SK-N-SH (cell line): ENCODE results near the gene EPYC. TPM values are rescaled to one million over a fixed set of nuclear protein-coding genes. Genes with fewer than 3 reads are reported as not detected.
A peak's percentile ranks its signal among the peaks of the same experiment; 100 is the strongest.

Experiments used
- CTCF ChIA-PET: fragments of 300-600, 350-600 bp; formaldehyde crosslinking; extraction: SDS; loops from one replicate; lab custom pipeline; 2021; lab: Yijun Ruan, JAX
- POLR2A ChIA-PET: fragments of 350-600 bp; sonication (Branson Sonifier 250); formaldehyde crosslinking; extraction: SDS; loops from one replicate; lab custom pipeline; 2020; ENCODE audit warnings: antibody characterized with exemption, inconsistent platforms; lab: Yijun Ruan, JAX
- DNase-seq: peaks from one replicate; pipeline ENCODE4 v3.0.0; 2012
- H2AFZ ChIP-seq: fragments of 200-600 bp; sonication (generic); 2 replicates; pipeline ENCODE4 v1.8.1; 2016; ENCODE audit warnings: antibody characterized with exemption, mild to moderate bottlenecking, low read depth
- H3F3A ChIP-seq: fragments of 200-600 bp; sonication (generic); replicated peaks from 2 replicates; pipeline ENCODE3; 2016; ENCODE audit warnings: antibody characterized with exemption, mild to moderate bottlenecking; ENCODE audit not compliant: insufficient read depth
- H3K27ac ChIP-seq, 2 experiments: fragments of 200-500 bp in 1 of 2; fragments of 200-600 bp in 1 of 2; sonication (Bioruptor generic) in 1 of 2; sonication (generic), shearing (Covaris generic) in 1 of 2; 2 replicates each; pipeline versions ENCODE4 v1.5.1 to v1.6.1; 2014 to 2016; ENCODE audit warnings: low read depth in 2 of 2, inconsistent platforms in 1 of 2, low read length in 1 of 2, mild to moderate bottlenecking in 1 of 2, mixed read lengths in 1 of 2
- H3K27me3 ChIP-seq: fragments of 200-600 bp; sonication (generic), shearing (Covaris generic); 2 replicates; pipeline ENCODE4 v1.6.1; 2016; ENCODE audit warnings: mixed run types; ENCODE audit not compliant: insufficient read depth
- H3K36me3 ChIP-seq, 2 experiments: fragments of 200-500 bp in 1 of 2; fragments of 200-600 bp in 1 of 2; sonication (Bioruptor generic) in 1 of 2; sonication (generic) in 1 of 2; replicated peaks in 1 of 2; 2 replicates each; pipeline versions ENCODE3 to v1.5.1; 2014 to 2016; ENCODE audit warnings: low read length in 1 of 2, mild to moderate bottlenecking in 1 of 2; ENCODE audit not compliant: insufficient read depth in 2 of 2, control insufficient read depth in 1 of 2
- H3K4me1 ChIP-seq, 2 experiments: fragments of 200-500 bp in 1 of 2; fragments of 200-600 bp in 1 of 2; sonication (Bioruptor generic) in 1 of 2; sonication (generic), shearing (Covaris generic) in 1 of 2; 2 replicates each; pipeline versions ENCODE4 v1.5.1 to v1.6.1; 2014 to 2016; ENCODE audit warnings: low read depth in 1 of 2, low read length in 1 of 2, mixed run types in 1 of 2; ENCODE audit not compliant: insufficient read depth in 2 of 2, control insufficient read depth in 1 of 2
- H3K4me2 ChIP-seq: fragments of 200-600 bp; sonication (generic), shearing (Covaris generic); 2 replicates; pipeline ENCODE4 v1.6.1; 2017; ENCODE audit warnings: mixed run types
- H3K4me3 ChIP-seq, 2 experiments: fragments of 200-500 bp in 1 of 2; fragments of 200-600 bp in 1 of 2; sonication (Bioruptor generic) in 1 of 2; sonication (generic), shearing (Covaris generic) in 1 of 2; 2 replicates each; pipeline versions ENCODE4 v1.5.1 to v1.8.1; 2014 to 2016; ENCODE audit warnings: low read depth in 2 of 2, inconsistent platforms in 1 of 2, low read length in 1 of 2, mild to moderate bottlenecking in 1 of 2, mixed read lengths in 1 of 2, moderate library complexity in 1 of 2
- H3K79me2 ChIP-seq: fragments of 200-600 bp; sonication (generic); 2 replicates; pipeline ENCODE4 v1.8.1; 2017; ENCODE audit warnings: mild to moderate bottlenecking; ENCODE audit not compliant: insufficient read depth
- H3K9ac ChIP-seq: fragments of 200-600 bp; sonication (generic); 2 replicates; pipeline ENCODE4 v1.6.1; 2017; ENCODE audit warnings: mixed run types
- H3K9me2 ChIP-seq: fragments of 200-600 bp; sonication (generic); 2 replicates; pipeline ENCODE4 v1.6.1; 2017; ENCODE audit warnings: mixed run types
- H3K9me3 ChIP-seq: fragments of 200-600 bp; sonication (generic); 2 replicates; pipeline ENCODE4 v1.6.1; 2017; ENCODE audit warnings: mixed run types, mild to moderate bottlenecking, moderate library complexity
- H4K20me1 ChIP-seq: fragments of 200-600 bp; sonication (generic); 2 replicates; pipeline ENCODE4 v1.6.1; 2017; ENCODE audit warnings: mild to moderate bottlenecking, mixed run types; ENCODE audit not compliant: insufficient read depth
- ELF1 ChIP-seq: IDR thresholded peaks from 2 replicates; pipeline ENCODE4 v1.4.0; 2012
- EP300 ChIP-seq, 2 experiments: IDR thresholded peaks; 2 replicates each; pipeline versions ENCODE4 v1.4.0 to v1.6.1; 2012; ENCODE audit warnings: borderline replicate concordance in 1 of 2, low read depth in 1 of 2, low read length in 1 of 2
- FOSL2 ChIP-seq: IDR thresholded peaks from 2 replicates; pipeline ENCODE4 v1.4.0; 2012; ENCODE audit warnings: low read depth, mild to moderate bottlenecking, moderate library complexity, borderline replicate concordance
- JUND ChIP-seq: IDR thresholded peaks from 2 replicates; pipeline ENCODE4 v1.4.0; 2012
- PBX3 ChIP-seq: IDR thresholded peaks from 2 replicates; pipeline ENCODE4; 2012
- REST ChIP-seq: IDR thresholded peaks from 2 replicates; pipeline ENCODE4 v1.6.1; 2012; ENCODE audit warnings: mild to moderate bottlenecking, low read depth, low read length, moderate library complexity
- RFX5 ChIP-seq: IDR thresholded peaks from 2 replicates; pipeline ENCODE4 v1.6.1; 2012; ENCODE audit warnings: mild to moderate bottlenecking, improper control_type of control experiment, low read length
- SIN3A ChIP-seq: IDR thresholded peaks from 2 replicates; pipeline ENCODE4 v1.6.1; 2012; ENCODE audit warnings: low read depth, mild to moderate bottlenecking, low read length, moderate library complexity, borderline replicate concordance
- TAF1 ChIP-seq: IDR thresholded peaks from 2 replicates; pipeline ENCODE4 v1.6.1; 2012; ENCODE audit warnings: low read depth, mild to moderate bottlenecking, low read length, moderate library complexity, borderline replicate concordance
- TCF12 ChIP-seq: IDR thresholded peaks from 2 replicates; pipeline ENCODE4 v1.4.0; 2012
- YY1 ChIP-seq: IDR thresholded peaks from 2 replicates; pipeline ENCODE4 v1.4.0; 2012; ENCODE audit warnings: low read depth, mild to moderate bottlenecking
- polyA plus RNA-seq, 3 experiments: library from polyadenylated mRNA; depleted of rRNA; stranded (reverse); fragments of >200 nt; gene quantifications; 2 replicates each; pipeline ENCODE4 v1.2.3, GENCODE V29; 2012

The EPYC gene
- polyA plus RNA-seq, 1 of the 3 experiments (the other 2 are of a cell fraction), result not detected

- Histone ChIP-seq H3F3A (peaks cover 4% of the 10 kb centered on the region), H3K4me2 (0 out of 2 replicates have a peak overlapping the region, but pooled peaks have one; percentile 20), H3K27ac (peak overlapping the region in 1 of 2 experiments; percentile 68; a peak in 2 of 4 replicates), H2AFZ (peak overlapping the region; percentile 61), H3K9me2 (no peaks in the 10 kb centered on the region), H4K20me1 (no peaks in the 10 kb centered on the region), H3K27me3 (no peaks in the 10 kb centered on the region), H3K36me3 (no peaks in the 10 kb centered on the region), H3K4me1 (peaks cover 2 to 13% of the 10 kb centered on the region in 2 experiments), H3K9me3 (no peaks in the 10 kb centered on the region), H3K79me2 (no peaks in the 10 kb centered on the region), H3K9ac (no peak overlapping the region), H3K4me3 (no peak overlapping the region)
- ChIA-PET CTCF (interaction anchor here (1.5 to 3.2 kb wide), 2 partner anchors 15 to 381 kb away, joined by 3 to 16 read pairs; no protein-coding TSS in a partner anchor), POLR2A (no interaction called here)
- DNase-seq, result no peak
- TF ChIP-seq FOSL2, result 0 out of 2 replicates have a peak, but pooled peaks have one; percentile 36
- TF ChIP-seq JUND, result 0 out of 2 replicates have a peak, but pooled peaks have one; percentile 24
- TF ChIP-seq TCF12, result no peak
- TF ChIP-seq RFX5, result no peak
- no peak for TF ChIP-seq ELF1
These were observed 30.5 kb downstream of the EPYC start for GRCh38 chr12:90974286-90974685.

DNA sequence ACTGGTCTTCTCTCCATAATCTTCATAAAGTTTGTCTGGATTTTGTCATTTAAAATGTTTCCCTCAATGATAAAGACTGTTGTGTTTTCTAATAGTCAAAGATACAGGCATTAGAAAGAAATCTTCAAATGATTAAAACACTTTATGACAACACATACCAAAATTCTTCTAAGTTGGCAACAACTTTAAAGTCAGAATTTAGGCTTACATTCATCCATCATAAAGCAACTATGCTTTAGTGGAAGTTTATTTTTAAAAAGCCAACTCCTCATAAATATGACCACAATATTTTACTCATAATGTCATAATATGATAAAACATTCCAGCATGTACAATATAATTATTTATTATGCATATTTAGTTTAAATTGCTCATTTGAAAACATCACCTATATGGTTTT, 32.5 kb downstream of the EPYC start:
- Histone ChIP-seq H4K20me1 (no peaks in the 10 kb centered on the region), H3K4me1 (peaks cover 0 to 13% of the 10 kb centered on the region in 2 experiments; a peak in 3 of 4 replicates), H3K27me3 (no peaks in the 10 kb centered on the region), H3K27ac (no peak overlapping the region; a peak in 1 of 4 replicates), H3K36me3 (no peaks in the 10 kb centered on the region), H2AFZ (no peak overlapping the region), H3K79me2 (no peaks in the 10 kb centered on the region), H3K4me3 (no peak overlapping the region), H3K9ac (no peak overlapping the region), H3K9me2 (no peaks in the 10 kb centered on the region), H3K9me3 (no peaks in the 10 kb centered on the region), H3F3A (peaks cover 4% of the 10 kb centered on the region), H3K4me2 (no peak overlapping the region)
- ChIA-PET POLR2A (no interaction called here), CTCF (interaction anchor here (1.5 kb wide), 1 partner anchor 27 kb away, joined by 6 read pairs; no protein-coding TSS in a partner anchor)
- TF ChIP-seq JUND, result no peak
- no peak for TF ChIP-seq REST
- no peak for TF ChIP-seq FOSL2
- peak; percentile 18; the same call in 1 of the 2 replicates for TF ChIP-seq TCF12
- TF ChIP-seq PBX3, result peak; percentile 27; the same call in 1 of the 2 replicates
- TF ChIP-seq SIN3A, result no peak
- TF ChIP-seq EP300 (IDR thresholded peaks at IDR 0.05; ENCODE audit: borderline replicate concordance in 1 of 2, low read depth in 1 of 2, low read length in 1 of 2), result no peak
- TF ChIP-seq YY1, result no peak
- no peak for TF ChIP-seq TAF1
- DNase-seq, result no peak
